22Rv1 (cell line): ENCODE measurements around the gene LINC01488.

Source experiments
- CTCF ChIP-seq: fragments of 450-650 bp; IDR thresholded peaks from 2 replicates; pipeline ENCODE4 v1.5.1; 2017; ENCODE audit warnings: mild to moderate bottlenecking
- ZFX ChIP-seq: fragments of 450-650 bp; IDR thresholded peaks from 2 replicates; pipeline ENCODE4 v1.6.1; 2017; ENCODE audit warnings: antibody characterized with exemption, borderline replicate concordance

- TF ChIP-seq CTCF (no peak), ZFX (no peak)
Observed at GRCh38 chr11:69456712-69457111, 24.8 kb upstream of the LINC01488 start.
